Upper lobe of right lung (tissue), 1 donor: ENCODE data around the gene CFAP20DC. TPM values are rescaled to one million over a fixed set of nuclear protein-coding genes. Genes with fewer than 3 reads are reported as not detected.

Experiments used
- ATAC-seq: fragments of 200-7000 bp; cut with Tn5 transposase; one replicate; pipeline ENCODE4 v1.9.1; 2020; ENCODE audit warnings: mild to moderate bottlenecking, moderate library complexity
- DNase-seq: peaks from one replicate; pipeline ENCODE4 v3.0.0-alpha.2; 2020
- H3K27ac ChIP-seq: fragments of 200-600 bp; one replicate; pipeline ENCODE4 v1.8.0; 2022
- H3K27me3 ChIP-seq: fragments of 200-600 bp; one replicate; pipeline ENCODE4 v1.8.0; 2022; ENCODE audit warnings: mild to moderate bottlenecking
- H3K36me3 ChIP-seq: fragments of 200-600 bp; one replicate; pipeline ENCODE4 v1.8.0; 2022
- H3K4me1 ChIP-seq: fragments of 200-600 bp; one replicate; pipeline ENCODE4 v1.8.0; 2022
- H3K4me3 ChIP-seq: fragments of 200-600 bp; one replicate; pipeline ENCODE4 v1.8.0; 2022; ENCODE audit warnings: mild to moderate bottlenecking
- H3K9me3 ChIP-seq: fragments of 200-600 bp; one replicate; pipeline ENCODE4 v1.8.0; 2022
- intact Hi-C: fragments of 100-400 bp; cut with DNase I; formaldehyde crosslinking; loops from one replicate; pipeline ENCODE4 v1.11.0; 2022
- total RNA-seq: library from RNA; stranded (reverse); fragmentation: NEBNext Ultra II Directional; extraction: Animal tissue kit (Norgen Biotek cat#: 25700); gene quantifications from one replicate; pipeline ENCODE4 v1.2.1, GENCODE V29; 2021
- TF ChIP-seq, protein P1 (sequence below): fragments of 200-600 bp; IDR thresholded peaks from one replicate; pipeline ENCODE4 v1.8.0; 2022; ENCODE audit warnings: antibody characterized with exemption
- donor health status: DM: no; HTN: yes; CAD: no; lungs with severe emphysema.

The CFAP20DC gene
- total RNA-seq, 1 donor from 2014 or later, result not detected

GRCh38 chr3:58751882-58752567, 297.8 kb downstream of the CFAP20DC start:
- intact Hi-C loops, result no loop called here
- no peak overlapping the region for H3K27ac ChIP-seq

GRCh38 chr3:58751235-58751634, 298.6 kb downstream of the CFAP20DC start:
- no peak overlapping the region for H3K4me3 ChIP-seq
- no peaks in the 10 kb centered on the region for H3K4me1 ChIP-seq
- DNase-seq (no peak), ATAC-seq (no peak)
- H3K27me3 ChIP-seq, result no peaks in the 10 kb centered on the region
- no peaks in the 10 kb centered on the region for H3K36me3 ChIP-seq
- TF ChIP-seq, protein P1, sequence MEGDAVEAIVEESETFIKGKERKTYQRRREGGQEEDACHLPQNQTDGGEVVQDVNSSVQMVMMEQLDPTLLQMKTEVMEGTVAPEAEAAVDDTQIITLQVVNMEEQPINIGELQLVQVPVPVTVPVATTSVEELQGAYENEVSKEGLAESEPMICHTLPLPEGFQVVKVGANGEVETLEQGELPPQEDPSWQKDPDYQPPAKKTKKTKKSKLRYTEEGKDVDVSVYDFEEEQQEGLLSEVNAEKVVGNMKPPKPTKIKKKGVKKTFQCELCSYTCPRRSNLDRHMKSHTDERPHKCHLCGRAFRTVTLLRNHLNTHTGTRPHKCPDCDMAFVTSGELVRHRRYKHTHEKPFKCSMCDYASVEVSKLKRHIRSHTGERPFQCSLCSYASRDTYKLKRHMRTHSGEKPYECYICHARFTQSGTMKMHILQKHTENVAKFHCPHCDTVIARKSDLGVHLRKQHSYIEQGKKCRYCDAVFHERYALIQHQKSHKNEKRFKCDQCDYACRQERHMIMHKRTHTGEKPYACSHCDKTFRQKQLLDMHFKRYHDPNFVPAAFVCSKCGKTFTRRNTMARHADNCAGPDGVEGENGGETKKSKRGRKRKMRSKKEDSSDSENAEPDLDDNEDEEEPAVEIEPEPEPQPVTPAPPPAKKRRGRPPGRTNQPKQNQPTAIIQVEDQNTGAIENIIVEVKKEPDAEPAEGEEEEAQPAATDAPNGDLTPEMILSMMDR, result no peak
- H3K27ac ChIP-seq, result no peak overlapping the region
- intact Hi-C loops, result no loop called here
- H3K9me3 ChIP-seq, result no peaks in the 10 kb centered on the region

More at GRCh38 chr3:58751882-58752567, 297.8 kb downstream of the CFAP20DC start:
- Histone ChIP-seq H3K9me3 (no peaks in the 10 kb centered on the region), H3K4me3 (no peak overlapping the region), H3K4me1 (no peaks in the 10 kb centered on the region), H3K27me3 (no peaks in the 10 kb centered on the region), H3K36me3 (no peaks in the 10 kb centered on the region)
- TF ChIP-seq, protein P1, result no peak
- DNase-seq, result no peak
- no peak for ATAC-seq

DNA sequence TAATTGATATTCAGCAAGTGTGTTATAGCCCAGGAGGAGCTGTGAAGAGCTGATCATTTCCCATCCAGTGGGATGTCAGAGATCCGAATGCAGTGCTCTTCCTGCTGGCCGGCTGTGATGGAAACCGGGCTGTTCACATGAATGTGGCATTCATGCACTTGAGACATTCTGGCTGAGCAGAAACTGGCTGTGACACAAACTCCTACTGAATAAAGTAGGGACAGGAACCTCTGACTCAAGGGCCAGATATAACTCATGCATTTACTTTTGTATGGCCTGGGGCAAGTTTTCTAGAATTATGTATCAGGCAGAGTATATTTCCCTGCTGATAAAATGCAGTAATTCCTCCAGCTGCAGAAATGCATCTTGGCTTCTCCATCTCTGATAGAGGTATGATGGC, 299.9 kb downstream of the CFAP20DC start:
- no peak for DNase-seq
- no peak for ATAC-seq
- intact Hi-C loops, result no loop called here
- H3K9me3 ChIP-seq, result no peaks in the 10 kb centered on the region
- H3K27ac ChIP-seq, result no peak overlapping the region
- H3K4me1 ChIP-seq, result no peaks in the 10 kb centered on the region
- H3K36me3 ChIP-seq, result no peaks in the 10 kb centered on the region
- TF ChIP-seq, protein P1, result no peak
- no peaks in the 10 kb centered on the region for H3K27me3 ChIP-seq
- no peak overlapping the region for H3K4me3 ChIP-seq

DNA sequence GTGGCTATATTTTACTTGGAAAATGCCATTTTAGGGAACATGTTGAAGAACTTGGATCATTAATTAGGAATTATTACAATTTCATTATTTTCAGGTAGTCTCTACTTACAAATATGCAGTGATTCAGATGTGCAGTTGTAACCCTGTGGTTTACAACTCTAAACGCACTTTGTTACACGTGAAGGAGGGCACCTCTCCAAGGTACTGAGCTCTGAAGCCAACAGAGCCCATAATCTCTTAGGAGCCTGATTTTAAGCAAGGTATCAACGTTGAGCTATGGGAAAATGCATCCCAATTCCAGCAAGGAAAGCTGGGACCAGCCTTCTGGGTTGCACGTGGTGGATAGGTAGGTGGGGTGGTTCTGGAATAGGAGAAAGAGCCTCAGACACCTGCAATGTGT, 301.8 kb downstream of the CFAP20DC start:
- TF ChIP-seq, protein P1, result no peak
- DNase-seq (no peak), ATAC-seq (no peak)
- Histone ChIP-seq H3K9me3 (no peaks in the 10 kb centered on the region), H3K27ac (no peak overlapping the region), H3K4me3 (no peak overlapping the region), H3K36me3 (no peaks in the 10 kb centered on the region), H3K27me3 (no peaks in the 10 kb centered on the region), H3K4me1 (no peaks in the 10 kb centered on the region)
- intact Hi-C loops, result no loop called here

GRCh38 chr3:58746758-58747157, 303.1 kb downstream of the CFAP20DC start:
- Histone ChIP-seq H3K4me3 (no peak overlapping the region), H3K27me3 (no peaks in the 10 kb centered on the region), H3K4me1 (no peaks in the 10 kb centered on the region), H3K9me3 (no peaks in the 10 kb centered on the region), H3K36me3 (no peaks in the 10 kb centered on the region), H3K27ac (no peak overlapping the region)
- intact Hi-C loops, result no loop called here
- ATAC-seq (no peak), DNase-seq (no peak)
- TF ChIP-seq, protein P1, result no peak

DNA sequence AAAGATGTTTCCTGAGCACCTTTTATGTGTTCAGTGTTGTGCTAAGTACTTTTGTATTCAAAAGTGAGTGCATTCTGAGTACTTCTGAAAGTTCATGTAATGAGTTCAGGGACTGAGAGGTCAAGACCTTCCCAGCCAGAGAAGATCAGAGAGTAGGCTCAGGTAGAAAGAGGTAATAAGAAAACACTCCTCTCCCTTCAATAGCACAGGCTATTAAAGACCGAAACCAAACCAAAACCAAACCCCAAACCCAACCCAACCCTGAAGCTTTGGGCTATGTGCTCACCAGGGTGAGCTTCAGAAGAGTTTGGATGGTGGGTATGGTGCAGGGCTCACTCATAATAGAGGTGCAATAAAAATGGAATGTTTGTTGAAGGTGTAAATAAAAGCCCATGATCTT, 306.5 kb downstream of the CFAP20DC start:
- Histone ChIP-seq H3K27me3 (no peaks in the 10 kb centered on the region), H3K36me3 (no peaks in the 10 kb centered on the region), H3K4me3 (no peak overlapping the region), H3K4me1 (no peaks in the 10 kb centered on the region), H3K9me3 (no peaks in the 10 kb centered on the region), H3K27ac (no peak overlapping the region)
- DNase-seq, result no peak
- TF ChIP-seq, protein P1, result no peak
- ATAC-seq, result no peak
- intact Hi-C loops, result no loop called here
